T1000 (cell line): ENCODE results near the gene CNGA4.
"Not testable (repeated sequence)": the region's sequence is repeated elsewhere in the genome, so short reads cannot be mapped to it uniquely, and the experiment has no call there.

Experiments
- DNase-seq: peaks from one replicate; lab custom pipeline; 2025; ENCODE audit warnings: mixed read lengths; lab: John Stamatoyannopoulos, UW

CNGA4 gene

DNA sequence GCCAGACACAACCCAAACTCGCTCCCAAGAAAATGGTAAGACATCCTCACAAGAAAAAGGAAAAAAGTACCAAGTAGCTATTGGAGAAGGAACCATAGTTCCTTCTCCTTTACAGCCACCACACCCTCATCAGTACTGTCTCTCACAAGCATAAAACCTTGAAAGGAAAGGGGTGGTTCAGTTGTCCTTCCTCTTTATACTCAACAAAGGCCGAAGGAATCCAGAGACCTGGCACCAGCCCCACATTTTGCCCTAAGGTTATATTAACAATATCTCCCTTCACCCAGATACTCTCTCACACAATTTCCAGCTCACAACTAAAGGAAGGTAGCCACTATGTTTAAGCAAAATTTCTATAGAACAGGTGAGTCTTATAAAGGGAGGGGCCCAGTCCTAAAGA, 13.0 kb upstream of the CNGA4 start:
- no peak for DNase-seq

DNA sequence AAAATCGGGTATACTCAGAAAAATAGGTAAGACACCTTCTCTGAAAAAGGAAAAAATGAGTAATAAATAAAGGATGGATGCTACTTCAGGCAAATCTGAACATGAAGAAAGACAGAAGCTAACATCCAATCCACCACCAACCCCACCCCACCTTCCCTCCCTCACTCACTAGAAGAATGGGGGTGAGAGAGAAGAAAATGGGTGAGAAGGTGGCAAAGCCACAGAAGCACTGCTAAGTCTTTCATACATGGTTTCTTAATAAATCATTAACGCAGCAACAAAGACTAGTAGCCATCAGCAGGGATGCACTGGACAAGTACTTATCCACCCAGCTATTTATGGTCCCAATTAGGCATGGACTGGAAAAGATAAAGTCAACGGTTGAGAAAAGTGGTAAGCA, 10.4 kb upstream of the CNGA4 start:
- DNase-seq = no peak

DNA sequence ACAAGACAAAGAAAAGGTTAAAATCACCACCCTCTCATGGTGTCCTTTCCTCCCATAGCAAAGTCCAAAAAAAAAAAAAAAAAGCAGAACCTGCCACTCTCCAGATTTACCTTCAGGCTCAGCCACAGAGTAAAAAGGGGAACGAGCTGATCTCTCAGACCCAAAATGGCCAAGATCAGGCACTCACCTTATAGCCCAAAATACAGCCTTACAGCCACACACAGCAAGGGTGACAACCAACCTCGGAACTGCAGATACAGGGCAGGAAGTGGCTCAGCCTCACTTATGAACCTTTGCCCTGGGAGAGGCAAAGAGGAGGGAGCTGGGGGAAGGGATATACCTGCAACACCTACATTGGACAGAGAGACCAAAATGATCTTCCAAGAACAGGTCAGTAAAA, 9.0 kb upstream of the CNGA4 start:
- DNase-seq = no peak

GRCh38 chr11:6232899-6233298, 6.0 kb upstream of the CNGA4 start:
- DNase-seq = no peak

DNA sequence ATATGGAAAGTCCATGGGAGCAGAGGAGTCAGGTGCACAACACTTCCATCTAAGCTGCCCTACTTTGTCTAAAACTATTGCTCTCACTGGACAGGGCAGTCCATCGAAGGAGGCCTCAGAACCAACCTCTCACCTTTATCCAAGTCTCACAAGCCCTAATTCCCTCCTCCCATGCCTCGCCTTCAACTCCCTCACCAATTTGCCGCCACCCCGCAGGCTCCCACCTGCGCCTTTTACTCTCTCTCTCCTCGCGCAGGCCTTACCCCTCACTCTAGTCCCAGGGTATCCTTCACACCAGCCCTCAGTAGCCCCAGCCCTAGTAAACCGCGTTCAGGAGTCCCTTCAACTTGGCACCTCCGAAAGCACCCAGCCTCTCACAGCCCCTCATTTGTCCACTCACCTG, 4.9 kb upstream of the CNGA4 start:
- no peak for DNase-seq

- DNase-seq = peak; percentile 98
These were observed 4.3 kb upstream of the CNGA4 start, which contains the start of gene FHIP1B for GRCh38 chr11:6234387-6235107. TSS of gene FHIP1B (minus strand) at chr11:6234636. CDS start at chr11:6224516, 10,120 bp downstream.

DNA sequence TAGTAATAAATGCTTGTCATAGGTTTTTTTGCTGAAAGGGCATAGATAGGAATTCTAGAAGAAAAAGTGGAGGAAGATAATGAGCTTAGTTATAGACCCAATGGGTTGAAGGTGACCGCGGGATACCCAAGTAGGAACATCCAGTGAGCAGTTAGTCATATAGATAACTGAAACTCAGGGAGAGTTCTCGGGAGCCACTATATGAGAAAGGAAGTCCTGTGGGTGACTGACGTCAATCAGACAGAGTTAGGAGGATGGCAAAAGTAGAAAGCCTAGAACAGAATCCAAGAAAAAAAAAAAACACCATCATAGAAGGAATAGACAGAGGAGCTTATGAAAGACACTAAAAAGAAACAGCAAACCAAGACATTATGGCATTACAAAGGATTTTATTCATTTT, 1.6 kb upstream of the CNGA4 start:
- DNase-seq = no peak

DNA sequence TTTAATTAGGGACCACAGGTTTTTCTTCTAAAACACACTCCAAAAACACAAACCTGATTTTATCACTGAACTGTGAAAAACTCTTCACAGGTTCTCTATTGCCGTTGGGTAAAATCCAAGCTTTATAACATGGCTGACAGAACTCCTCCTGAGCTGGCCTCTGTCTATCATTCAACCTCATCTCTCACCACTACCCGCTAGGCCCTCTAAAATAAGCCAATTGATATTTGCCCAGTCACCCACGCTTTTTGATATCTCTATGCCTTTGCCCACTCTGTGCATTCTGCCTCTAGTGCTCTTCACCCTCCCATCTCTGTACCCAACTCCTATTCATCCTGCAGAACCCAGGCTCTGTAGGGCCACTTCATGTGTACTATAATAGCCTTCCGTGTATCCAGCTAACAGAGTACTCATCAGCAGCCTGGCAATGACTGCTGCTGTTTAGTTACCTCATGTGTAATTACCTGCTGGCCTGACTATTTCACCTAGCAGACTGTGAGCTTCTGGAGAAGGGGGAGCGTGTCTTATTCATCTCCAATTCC, 1.1 kb upstream of the CNGA4 start:
- no peak for DNase-seq

DNA sequence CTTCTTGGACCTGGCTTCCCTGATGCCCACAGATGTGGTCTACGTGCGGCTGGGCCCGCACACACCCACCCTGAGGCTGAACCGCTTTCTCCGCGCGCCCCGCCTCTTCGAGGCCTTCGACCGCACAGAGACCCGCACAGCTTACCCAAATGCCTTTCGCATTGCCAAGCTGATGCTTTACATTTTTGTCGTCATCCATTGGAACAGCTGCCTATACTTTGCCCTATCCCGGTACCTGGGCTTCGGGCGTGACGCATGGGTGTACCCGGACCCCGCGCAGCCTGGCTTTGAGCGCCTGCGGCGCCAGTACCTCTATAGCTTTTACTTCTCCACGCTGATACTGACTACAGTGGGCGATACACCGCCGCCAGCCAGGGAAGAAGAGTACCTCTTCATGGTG, 1.2 kb downstream of the CNGA4 start:
- no peak for DNase-seq

- DNase-seq = no peak
These were observed 1.9 kb downstream of the CNGA4 start for GRCh38 chr11:6240781-6241180.

DNA sequence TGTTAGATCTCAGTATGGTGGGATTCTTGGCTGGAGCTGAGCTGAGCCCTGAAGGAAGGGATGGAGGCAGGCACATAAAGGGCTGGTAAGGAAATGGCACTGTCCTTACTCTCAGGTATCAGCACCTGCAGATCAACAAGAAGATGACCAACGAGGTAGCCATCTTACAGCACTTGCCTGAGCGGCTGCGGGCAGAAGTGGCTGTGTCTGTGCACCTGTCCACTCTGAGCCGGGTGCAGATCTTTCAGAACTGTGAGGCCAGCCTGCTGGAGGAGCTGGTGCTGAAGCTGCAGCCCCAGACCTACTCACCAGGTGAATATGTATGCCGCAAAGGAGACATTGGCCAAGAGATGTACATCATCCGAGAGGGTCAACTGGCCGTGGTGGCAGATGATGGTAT, 2.4 kb downstream of the CNGA4 start:
- DNase-seq = no peak

DNA sequence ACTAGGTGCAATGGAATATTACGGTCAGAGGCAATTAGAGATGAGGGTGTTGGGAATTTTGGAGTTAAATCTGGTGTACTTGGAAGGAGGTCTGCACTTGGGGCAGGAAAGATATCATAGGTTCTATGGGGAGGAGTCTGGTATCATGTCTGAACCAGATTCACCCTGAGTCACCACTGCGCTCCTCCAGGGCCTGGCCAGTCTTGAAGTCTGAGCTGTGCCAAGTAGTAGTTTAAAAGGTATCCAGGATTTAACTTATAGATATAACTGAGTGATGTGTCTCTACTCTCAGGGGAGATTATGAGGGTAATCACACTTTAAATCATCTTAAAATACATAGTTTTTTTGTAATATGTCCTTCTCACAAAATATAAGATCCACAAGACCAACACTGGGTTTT, 6.6 kb downstream of the CNGA4 start:
- DNase-seq = no peak

DNA sequence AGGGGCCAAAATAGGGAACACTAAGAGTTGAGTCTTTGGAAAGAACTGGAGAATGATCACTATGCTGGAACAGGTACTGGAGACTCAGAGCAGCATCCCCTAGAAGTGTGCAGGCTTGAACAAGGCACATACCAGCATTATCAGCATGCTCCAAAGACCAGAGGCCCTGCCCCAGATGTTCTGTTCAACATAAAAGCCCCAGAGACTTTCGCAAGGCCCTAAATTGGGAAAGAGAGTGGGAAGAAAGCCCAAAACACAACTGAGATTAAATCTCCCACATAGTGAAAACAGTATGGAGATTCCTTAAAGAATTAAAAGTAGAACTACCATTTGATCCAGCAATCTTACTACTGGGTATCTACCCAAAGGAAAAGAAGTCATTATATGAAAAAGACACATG, 9.4 kb downstream of the CNGA4 start:
- DNase-seq = no peak

DNA sequence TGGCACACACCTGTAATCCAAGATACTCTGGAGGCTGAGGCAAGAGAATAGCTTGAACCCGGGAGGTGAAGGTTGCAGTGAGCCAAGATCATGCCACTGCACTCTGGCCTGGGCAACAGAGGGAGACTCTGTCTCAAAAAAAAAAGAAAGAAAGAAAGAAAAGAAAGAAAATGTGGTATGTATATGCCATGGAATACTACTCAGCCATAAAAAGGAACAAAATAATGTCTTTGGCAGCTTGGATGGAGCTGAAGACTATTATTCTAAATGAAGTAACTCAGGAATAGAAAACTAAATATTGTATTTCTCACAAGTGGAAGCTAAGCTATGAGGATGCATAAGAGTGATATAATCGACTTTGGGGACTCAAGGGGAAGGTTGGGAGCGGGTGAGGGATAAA, 10.0 kb downstream of the CNGA4 start:
- DNase-seq = not testable (repeated sequence)

GRCh38 chr11:6249770-6250555, 11.1 kb downstream of the CNGA4 start:
- DNase-seq = peak; percentile 9

- DNase-seq = no peak
These were observed 12.3 kb downstream of the CNGA4 start for GRCh38 chr11:6251120-6251733.

DNA sequence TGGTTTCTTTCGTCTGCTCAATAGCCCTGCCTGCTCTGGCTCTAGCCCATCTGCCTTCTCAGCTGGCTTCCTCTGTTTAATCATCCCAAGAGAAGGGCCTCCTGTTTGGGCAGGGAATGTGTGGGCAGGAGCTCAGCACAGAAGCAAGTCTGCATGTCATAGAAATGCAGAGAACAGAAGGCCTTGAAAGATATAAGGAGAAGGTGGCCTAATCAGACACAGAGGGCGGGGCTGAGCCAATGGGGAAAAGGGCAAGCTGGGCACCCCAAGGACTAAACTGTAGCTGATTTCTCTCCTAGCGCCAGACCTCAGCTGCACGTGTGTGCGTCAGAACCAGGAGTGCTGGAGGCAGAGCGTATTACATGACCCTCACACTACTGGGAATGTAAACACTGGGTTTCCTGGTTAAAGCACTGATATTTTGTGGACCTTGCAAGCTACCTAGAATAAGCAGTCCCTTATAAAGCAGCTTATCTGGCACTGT, 13.1 kb downstream of the CNGA4 start:
- no peak for DNase-seq

- no peak for DNase-seq
These were observed 14.3 kb downstream of the CNGA4 start for GRCh38 chr11:6253197-6253596.

DNA sequence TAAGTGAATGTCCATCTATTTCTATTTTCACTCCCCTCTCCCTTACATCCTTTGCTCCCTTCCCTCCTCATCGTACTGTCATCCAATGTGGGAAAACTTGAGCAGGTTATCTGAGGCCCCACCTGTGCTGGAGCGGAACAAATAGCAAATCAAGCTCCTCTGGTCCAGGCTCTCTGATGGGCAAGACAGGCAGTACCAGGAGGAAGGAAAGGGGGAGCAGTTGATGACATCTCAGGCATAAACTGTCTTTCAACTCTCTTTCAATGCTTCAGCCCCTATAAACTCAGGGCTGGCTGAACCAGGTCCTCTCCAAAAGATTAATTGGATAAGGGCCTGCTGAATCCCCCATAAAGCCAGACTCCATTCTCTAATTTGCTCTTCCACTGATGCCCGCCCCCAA, 19.3 kb downstream of the CNGA4 start:
- no peak for DNase-seq

DNA sequence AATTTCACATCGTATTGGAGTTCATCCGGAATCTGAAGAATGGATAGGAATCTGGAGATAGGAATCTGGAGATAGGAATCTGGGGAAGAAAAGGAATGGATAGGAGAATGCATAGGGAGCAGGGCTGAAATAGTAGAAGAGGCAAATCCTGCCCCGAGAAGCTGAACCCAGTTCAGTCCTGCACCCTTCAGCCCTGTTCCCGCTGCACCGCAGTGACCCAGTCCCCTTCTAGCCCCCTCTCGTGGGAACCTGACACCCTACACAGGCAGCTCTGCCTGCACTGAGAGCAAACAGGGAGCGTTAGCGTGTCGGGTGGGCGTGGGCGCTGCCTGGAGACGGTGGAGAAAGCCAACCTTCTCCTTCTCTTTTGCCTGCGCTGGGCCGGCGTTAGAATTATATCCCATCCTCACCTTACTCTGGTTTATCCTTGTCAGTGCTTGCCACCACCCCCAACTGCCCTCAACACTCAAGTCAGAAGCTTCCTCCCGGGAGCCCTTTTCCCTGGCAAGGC, 19.7 kb downstream of the CNGA4 start:
- no peak for DNase-seq

- DNase-seq = no peak
These were observed 21.4 kb downstream of the CNGA4 start for GRCh38 chr11:6260207-6260726.

GRCh38 chr11:6263662-6264061, 24.8 kb downstream of the CNGA4 start:
- no peak for DNase-seq
